GM18868 (cell line): ENCODE data around the gene FXYD2.

Source experiments
- ATAC-seq: cut with Tn5 transposase; IDR thresholded peaks from one replicate; pipeline ENCODE4 v1.9.1; 2021; ENCODE audit warnings: mild to moderate bottlenecking, moderate library complexity; ENCODE audit not compliant: unreplicated experiment

Gene FXYD2

DNA sequence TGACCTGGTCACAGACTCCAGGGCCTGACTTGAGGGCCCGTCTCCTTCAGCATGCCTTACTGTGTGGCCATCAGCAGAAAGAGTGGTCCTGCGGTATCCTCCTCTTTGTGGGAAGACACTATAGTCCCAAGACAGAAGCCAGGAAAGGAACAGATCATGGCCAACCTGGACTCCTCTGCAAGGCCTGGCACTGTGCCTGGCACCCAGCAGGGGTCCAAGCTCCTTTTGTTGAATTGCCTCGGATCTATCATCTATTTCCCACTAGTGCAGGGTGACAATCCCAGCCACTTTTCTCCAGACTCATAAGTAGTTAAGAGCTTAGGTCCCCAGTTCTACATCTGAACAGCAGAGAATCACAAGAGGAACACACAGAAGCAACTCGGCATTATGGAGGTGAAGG is 54.5 kb downstream of the FXYD2 start:
- no peak for ATAC-seq
